Pancreas (tissue), 10 donors: Measurements from ENCODE around the gene GFI1. TPM values are rescaled to one million over a fixed set of nuclear protein-coding genes. Genes with fewer than 3 reads are reported as not detected.

Source experiments
- ATAC-seq, 4 donors: fragments of 200-7000 bp; cut with Tn5 transposase; one replicate each; pipeline versions ENCODE4 v1.8.0 to v1.9.1; 2020; ENCODE audit warnings: mild to moderate bottlenecking in 4 of 4, moderate library complexity in 4 of 4
- DNase-seq, 6 donors: peaks; one replicate each; pipeline ENCODE4 v3.0.0-alpha.2; 2020
- FAIRE-seq: peaks from 2 replicates; lab custom pipeline; 2012; peaks lifted over from hg19 to GRCh38; lab: Jason Lieb, UNC
- H3K27ac ChIP-seq, 4 donors: fragments of 200-600 bp; sonication (generic); 1 replicate in 3 of 4; 2 replicates in 1 of 4; pipeline versions ENCODE4 v1.5.0 to v1.8.0; 2020
- H3K27me3 ChIP-seq, 4 donors: fragments of 200-600 bp; one replicate each; pipeline ENCODE4 v1.8.0; 2021
- H3K36me3 ChIP-seq, 3 donors: fragments of 200-600 bp; sonication (generic) in 1 of 3; one replicate each; pipeline versions ENCODE4 v1.5.0 to v1.8.0; 2020 to 2021
- H3K4me1 ChIP-seq, 3 donors: fragments of 200-600 bp; one replicate each; pipeline ENCODE4 v1.8.0; 2021
- H3K4me3 ChIP-seq, 4 donors: fragments of 200-600 bp; sonication (generic) in 2 of 4; one replicate each; pipeline versions ENCODE4 v1.5.0 to v1.8.0; 2020 to 2021
- H3K9me3 ChIP-seq, 4 donors: fragments of 200-600 bp; one replicate each; pipeline ENCODE4 v1.8.0; 2021
- WGBS, 2 donors: extraction: QIAGEN DNeasy Blood & Tissue Kit; methylation state at CpG; one replicate each; pipeline ENCODE4 v1.1.7; 2013; 5-methylcytosine and 5-hydroxymethylcytosine counted together
- intact Hi-C, 3 donors: fragments of 100-400 bp; cut with DNase I; formaldehyde crosslinking; loops; one replicate each; pipeline versions ENCODE4 v1.11.1 to v1.14.2; 2022
- polyA plus RNA-seq, 2 donors: library from polyadenylated mRNA; stranded (reverse); fragments of 200-250 nt; gene quantifications; one replicate each; pipeline ENCODE4 v1.2.3, GENCODE V29; 2013
- total RNA-seq, 6 donors: library from RNA; stranded (reverse); fragmentation: NEBNext Ultra II Directional in 4 of 6; extraction: Animal tissue kit (Norgen Biotek cat#: 25700) in 4 of 6; gene quantifications; one replicate each; pipeline versions ENCODE4 v1.2.1 to v1.2.4, GENCODE V29; 2021 to 2023
- TF ChIP-seq, protein P1 (sequence below), 4 donors: fragments of 200-600 bp; sonication (generic) in 3 of 4; IDR thresholded peaks; one replicate each; pipeline versions ENCODE4 v1.5.0 to v1.8.0; 2021; ENCODE audit warnings: antibody characterized with exemption in 4 of 4
- donor health status: healthy with polysubstance abuse.
- donor health status: DM: no; HTN: no; CAD: no; lungs with moderate emphysema.
- donor health status: DM: no; HTN: no; CAD: no.
- donor health status: control.
- donor health status: control.
- donor health status: Bipolar disorder and iron deficiency.
- donor health status: DM: yes; HTN: yes; CAD: no.
- donor health status: DM: no; HTN: no; CAD: no.
- donor health status: DM: no; HTN: no; CAD: no.
- donor health status: DM: yes; HTN: yes; CAD: no.

GFI1 gene
- total and polyA plus RNA-seq, 8 donors, result 5.2 to 7.4 (median 6.0) TPM

DNA sequence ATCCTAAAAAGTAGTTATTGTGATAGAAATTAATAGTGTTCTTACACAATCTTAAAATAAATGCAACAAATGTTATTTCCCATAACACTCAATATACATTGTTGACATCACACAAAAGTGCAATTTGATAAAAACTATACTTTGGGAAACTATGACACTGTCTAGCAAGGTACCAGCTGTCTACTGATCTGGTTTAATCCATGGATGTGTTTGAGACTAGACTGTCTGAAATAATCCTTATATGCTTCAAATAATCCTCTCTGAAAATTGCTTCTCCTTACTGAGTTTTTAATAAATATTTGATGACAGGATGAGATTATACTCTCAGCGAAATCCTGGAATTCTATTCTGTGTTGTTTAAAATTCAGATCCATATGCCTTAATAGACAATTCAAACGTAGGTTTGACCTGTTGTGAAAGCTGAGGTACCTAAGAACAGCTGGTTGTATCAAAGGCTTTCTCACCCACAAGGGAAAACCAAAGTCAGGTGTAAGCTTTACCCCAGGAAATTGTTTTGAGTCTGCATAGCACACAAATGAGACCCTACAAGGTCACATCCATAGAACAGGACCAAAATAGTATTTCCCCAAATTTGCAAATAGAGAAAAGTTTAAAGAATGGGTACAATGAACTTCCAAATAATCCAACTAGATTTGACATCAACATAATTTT is 8.8 kb upstream of the GFI1 start:
- Histone ChIP-seq H3K4me1 (no peaks in the 10 kb centered on the region), H3K27me3 (no peaks in the 10 kb centered on the region), H3K9me3 (no peaks in the 10 kb centered on the region), H3K36me3 (no peaks in the 10 kb centered on the region), H3K27ac (no peak overlapping the region), H3K4me3 (no peak overlapping the region)
- FAIRE-seq, result no peak
- intact Hi-C loops, result no loop called here
- TF ChIP-seq, protein P1, sequence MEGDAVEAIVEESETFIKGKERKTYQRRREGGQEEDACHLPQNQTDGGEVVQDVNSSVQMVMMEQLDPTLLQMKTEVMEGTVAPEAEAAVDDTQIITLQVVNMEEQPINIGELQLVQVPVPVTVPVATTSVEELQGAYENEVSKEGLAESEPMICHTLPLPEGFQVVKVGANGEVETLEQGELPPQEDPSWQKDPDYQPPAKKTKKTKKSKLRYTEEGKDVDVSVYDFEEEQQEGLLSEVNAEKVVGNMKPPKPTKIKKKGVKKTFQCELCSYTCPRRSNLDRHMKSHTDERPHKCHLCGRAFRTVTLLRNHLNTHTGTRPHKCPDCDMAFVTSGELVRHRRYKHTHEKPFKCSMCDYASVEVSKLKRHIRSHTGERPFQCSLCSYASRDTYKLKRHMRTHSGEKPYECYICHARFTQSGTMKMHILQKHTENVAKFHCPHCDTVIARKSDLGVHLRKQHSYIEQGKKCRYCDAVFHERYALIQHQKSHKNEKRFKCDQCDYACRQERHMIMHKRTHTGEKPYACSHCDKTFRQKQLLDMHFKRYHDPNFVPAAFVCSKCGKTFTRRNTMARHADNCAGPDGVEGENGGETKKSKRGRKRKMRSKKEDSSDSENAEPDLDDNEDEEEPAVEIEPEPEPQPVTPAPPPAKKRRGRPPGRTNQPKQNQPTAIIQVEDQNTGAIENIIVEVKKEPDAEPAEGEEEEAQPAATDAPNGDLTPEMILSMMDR (IDR thresholded peaks at IDR 0.05), result no peak
- no peak for DNase-seq
- WGBS, 2 donors, result 71 to 87% methylated on average over 2 of the region's 2 CpGs
- no peak for ATAC-seq

DNA sequence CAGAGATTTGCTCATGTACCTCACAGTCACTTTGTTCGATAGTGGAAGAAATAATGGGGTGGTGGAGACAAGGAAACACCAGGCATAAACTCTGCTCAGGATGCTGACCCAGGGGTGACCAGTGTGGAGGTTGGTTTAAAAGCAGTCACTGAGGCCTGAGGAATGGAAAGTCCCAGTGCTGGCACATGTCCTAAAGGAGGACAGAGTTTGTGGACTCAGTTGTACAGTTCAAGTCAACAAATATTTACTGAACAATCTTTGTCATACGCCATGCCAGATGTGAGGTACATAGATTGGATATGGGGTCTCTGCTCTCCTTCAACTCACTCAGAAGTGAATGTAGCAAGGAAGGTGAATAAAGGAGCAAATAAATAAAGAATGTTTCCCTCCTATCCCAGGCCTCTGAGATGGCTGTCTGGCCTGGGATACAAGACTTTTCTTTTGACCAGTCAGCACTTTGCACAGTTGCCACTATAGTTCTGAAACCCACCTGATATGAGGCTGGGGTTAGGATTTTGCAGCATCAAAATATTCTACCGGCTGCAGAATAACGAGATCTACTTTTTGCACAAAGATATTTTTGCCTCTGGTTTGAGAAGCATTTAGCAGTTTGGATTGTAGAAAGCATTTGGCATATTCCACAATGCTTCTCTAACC is 7.9 kb upstream of the GFI1 start:
- no peak for FAIRE-seq
- ATAC-seq, result no peak
- no peak overlapping the region for H3K27ac ChIP-seq
- H3K9me3 ChIP-seq, result no peaks in the 10 kb centered on the region
- intact Hi-C loops, result no loop called here
- no peak for DNase-seq
- no peaks in the 10 kb centered on the region for H3K36me3 ChIP-seq
- WGBS, 2 donors, result 77 to 88% methylated on average over 4 of the region's 4 CpGs
- H3K4me1 ChIP-seq, result no peaks in the 10 kb centered on the region
- no peaks in the 10 kb centered on the region for H3K27me3 ChIP-seq
- TF ChIP-seq, protein P1 (IDR thresholded peaks at IDR 0.05), result no peak
- no peak overlapping the region for H3K4me3 ChIP-seq

DNA sequence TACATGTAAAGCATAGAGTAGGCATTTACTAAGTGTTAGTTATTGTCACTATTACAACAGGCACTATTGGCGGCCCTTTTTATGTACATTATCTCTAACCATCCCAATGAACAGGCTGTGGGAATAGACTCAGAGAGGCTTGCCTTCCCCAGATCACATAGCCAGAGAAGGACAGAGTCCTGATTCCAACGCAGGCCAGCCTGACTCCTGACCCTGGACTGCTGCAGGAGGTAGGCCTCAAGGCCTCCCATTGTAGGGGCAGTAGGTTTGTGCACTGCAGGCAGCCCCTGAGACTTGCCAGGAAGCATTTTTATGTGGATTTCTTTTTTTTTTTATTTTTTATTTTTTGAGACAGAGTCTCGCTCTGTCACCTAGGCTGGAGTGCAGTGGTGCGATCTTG is 6.4 kb upstream of the GFI1 start:
- Histone ChIP-seq H3K36me3 (no peaks in the 10 kb centered on the region), H3K27ac (no peak overlapping the region), H3K4me3 (no peak overlapping the region), H3K9me3 (no peaks in the 10 kb centered on the region), H3K4me1 (no peaks in the 10 kb centered on the region), H3K27me3 (no peaks in the 10 kb centered on the region)
- TF ChIP-seq, protein P1 (IDR thresholded peaks at IDR 0.05), result no peak
- ATAC-seq (no peak), DNase-seq (no peak), FAIRE-seq (no peak)
- 94 to 97% methylated on average over 4 of the region's 4 CpGs for WGBS, 2 donors
- intact Hi-C loops, result no loop called here

DNA sequence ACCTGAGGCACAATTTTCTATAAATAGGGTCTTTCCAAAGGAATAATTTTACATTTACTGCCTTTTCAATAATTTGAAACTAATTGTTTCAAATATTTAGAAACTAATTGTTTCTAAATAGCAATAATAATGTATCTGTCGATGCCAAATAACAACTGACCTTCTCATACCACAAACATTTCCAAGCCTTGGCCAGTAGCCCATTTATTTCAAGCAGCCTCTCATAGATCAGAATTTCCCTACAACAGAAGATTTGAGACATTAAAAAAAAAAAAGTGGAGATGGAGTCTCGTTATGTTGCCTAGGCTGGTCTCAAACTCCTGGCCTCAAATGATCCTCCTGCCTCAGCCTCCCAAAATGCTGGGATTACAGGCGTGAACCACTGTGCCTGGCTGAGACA is 2.1 kb upstream of the GFI1 start:
- Histone ChIP-seq H3K4me3 (no peak overlapping the region), H3K36me3 (no peaks in the 10 kb centered on the region), H3K27ac (no peak overlapping the region), H3K9me3 (no peaks in the 10 kb centered on the region), H3K4me1 (no peaks in the 10 kb centered on the region), H3K27me3 (no peaks in the 10 kb centered on the region)
- TF ChIP-seq, protein P1 (IDR thresholded peaks at IDR 0.05), result no peak
- ATAC-seq (no peak), FAIRE-seq (no peak), DNase-seq (no peak)
- intact Hi-C loops, result no loop called here
- WGBS, 2 donors, result 74 to 77% methylated on average over 3 of the region's 3 CpGs

DNA sequence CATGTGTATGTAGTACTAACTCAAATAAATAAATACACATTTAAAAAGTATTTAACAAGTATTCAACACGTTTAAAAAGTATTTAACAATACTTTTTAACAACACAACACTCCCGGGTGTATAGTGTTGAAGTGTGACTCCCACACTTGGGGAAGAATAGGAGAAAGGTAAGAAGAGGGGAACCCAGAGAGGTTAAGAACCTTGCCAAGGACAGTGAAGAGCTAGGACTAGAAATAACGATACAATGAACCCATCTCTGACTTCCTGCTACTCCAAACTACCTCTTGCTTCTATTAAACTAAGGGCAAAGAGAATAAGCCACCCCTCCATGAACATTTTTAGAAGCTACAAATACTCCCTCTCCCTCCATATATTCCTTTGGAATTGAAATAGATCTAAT is 1.7 kb upstream of the GFI1 start:
- FAIRE-seq (no peak), ATAC-seq (no peak), DNase-seq (no peak)
- Histone ChIP-seq H3K27ac (no peak overlapping the region), H3K4me1 (no peaks in the 10 kb centered on the region), H3K4me3 (no peak overlapping the region), H3K27me3 (no peaks in the 10 kb centered on the region), H3K9me3 (no peaks in the 10 kb centered on the region), H3K36me3 (no peaks in the 10 kb centered on the region)
- TF ChIP-seq, protein P1 (IDR thresholded peaks at IDR 0.05), result no peak
- intact Hi-C loops, result no loop called here
- WGBS, 2 donors, result 61 to 64% methylated on average over 3 of the region's 3 CpGs
